HG02571 (cell line): ENCODE results near the gene FABP7.

Experiments used
- ATAC-seq: cut with Tn5 transposase; IDR thresholded peaks from one replicate; pipeline ENCODE4 v1.9.1; 2021; ENCODE audit warnings: mild to moderate bottlenecking, moderate library complexity; ENCODE audit not compliant: unreplicated experiment

The FABP7 gene

DNA sequence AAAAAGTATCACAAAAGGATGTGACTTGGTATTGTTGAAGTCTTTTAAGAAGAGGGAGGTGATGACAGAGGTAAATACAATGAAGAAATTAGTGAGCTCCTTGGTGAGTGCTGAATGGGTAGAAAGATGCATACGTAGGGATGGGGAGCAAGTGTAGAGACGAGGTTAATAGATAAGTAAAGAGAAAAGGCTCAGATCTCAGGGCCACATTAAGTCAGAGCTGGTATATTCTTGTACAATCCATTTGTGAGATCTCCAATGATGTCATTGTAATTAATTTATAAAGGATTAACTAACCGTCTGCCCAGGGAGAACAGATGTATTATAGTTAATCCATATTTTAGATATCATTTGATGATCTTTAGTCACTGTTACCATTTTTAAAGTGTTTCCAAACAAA is 52.9 kb downstream of the FABP7 start:
- ATAC-seq, result no peak

DNA sequence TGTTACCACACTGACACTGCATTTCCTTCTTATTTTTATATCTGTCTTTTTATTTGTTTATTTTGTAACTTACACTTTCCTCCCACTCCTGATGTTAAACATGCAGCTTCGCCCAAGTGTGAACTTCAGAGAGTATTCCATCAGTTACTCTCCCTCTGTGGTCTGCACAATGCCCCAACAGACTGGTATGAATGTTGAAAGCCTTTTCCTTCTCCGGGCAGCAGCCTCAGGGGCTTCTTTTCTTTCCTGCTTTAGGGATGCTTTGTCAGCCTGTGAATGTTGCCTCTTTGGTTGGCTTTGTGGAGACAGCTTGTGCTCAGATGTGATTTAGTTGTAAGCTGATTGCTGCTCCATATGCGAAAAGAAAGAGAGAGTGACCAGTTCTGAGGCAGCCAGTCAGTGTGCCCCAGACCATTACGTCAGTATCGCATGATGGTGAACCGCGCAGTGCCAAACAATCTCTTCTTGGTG is 53.5 kb downstream of the FABP7 start:
- no peak for ATAC-seq
